Fibroblast of mammary gland (primary cell): ENCODE measurements around the gene AFAP1L1.
A peak's percentile ranks its signal among the peaks of the same experiment; 100 is the strongest.
"Not testable (repeated sequence)": the region's sequence is repeated elsewhere in the genome, so short reads cannot be mapped to it uniquely, and the experiment has no call there.

Experiments
- DNase-seq: peaks from one replicate; pipeline ENCODE4 v3.0.0-alpha.2; 2010; ENCODE audit warnings: low read depth
- H3K4me3 ChIP-seq: 2 replicates; pipeline ENCODE4 v1.5.1; 2011; ENCODE audit warnings: low read depth, mild to moderate bottlenecking, low read length, moderate library complexity; ENCODE audit not compliant: control insufficient read depth
- CTCF ChIP-seq: conservative IDR thresholded peaks from 2 replicates; pipeline ENCODE4 v1.5.1; 2011; ENCODE audit warnings: low read depth, low read length, inconsistent platforms; ENCODE audit not compliant: control insufficient read depth, insufficient read depth

Gene AFAP1L1

GRCh38 chr5:149267241-149267973 is 4.3 kb upstream of the AFAP1L1 start:
- TF ChIP-seq CTCF: no peak
- no peak overlapping the region for H3K4me3 ChIP-seq
- DNase-seq: no peak

- peak; percentile 78 for TF ChIP-seq CTCF
- peak; percentile 75 for DNase-seq
- no peak overlapping the region for H3K4me3 ChIP-seq
Observed at GRCh38 chr5:149268928-149269557, 2.6 kb upstream of the AFAP1L1 start.

GRCh38 chr5:149271195-149271715 is 404 bp upstream of the AFAP1L1 start:
- DNase-seq: no peak
- peak overlapping the region; percentile 55 for H3K4me3 ChIP-seq
- TF ChIP-seq CTCF: no peak

- not testable (repeated sequence) for H3K4me3 ChIP-seq, DNase-seq
Observed at GRCh38 chr5:149272781-149273180, 1.1 kb downstream of the AFAP1L1 start.

GRCh38 chr5:149273237-149273636 is 1.6 kb downstream of the AFAP1L1 start:
- TF ChIP-seq CTCF: no peak
- DNase-seq: no peak

GRCh38 chr5:149273950-149274349 is 2.3 kb downstream of the AFAP1L1 start:
- DNase-seq: no peak
- TF ChIP-seq CTCF: no peak
- no peak overlapping the region for H3K4me3 ChIP-seq

More at GRCh38 chr5:149273237-149273636, 1.6 kb downstream of the AFAP1L1 start:
- no peak overlapping the region for H3K4me3 ChIP-seq

GRCh38 chr5:149274939-149275338 is 3.3 kb downstream of the AFAP1L1 start:
- DNase-seq: peak; percentile 60
- TF ChIP-seq CTCF: no peak
- no peak overlapping the region for H3K4me3 ChIP-seq
